ENCODE results near the gene SPOCK3. TPM values are rescaled to one million over a fixed set of nuclear protein-coding genes. Genes with fewer than 3 reads are reported as not detected.
A peak's percentile ranks its signal among the peaks of the same experiment; 100 is the strongest.

The SPOCK3 gene
- polyA plus RNA-seq, 3 donors = 0.31 to 1.9 (median 1.2) TPM

DNA sequence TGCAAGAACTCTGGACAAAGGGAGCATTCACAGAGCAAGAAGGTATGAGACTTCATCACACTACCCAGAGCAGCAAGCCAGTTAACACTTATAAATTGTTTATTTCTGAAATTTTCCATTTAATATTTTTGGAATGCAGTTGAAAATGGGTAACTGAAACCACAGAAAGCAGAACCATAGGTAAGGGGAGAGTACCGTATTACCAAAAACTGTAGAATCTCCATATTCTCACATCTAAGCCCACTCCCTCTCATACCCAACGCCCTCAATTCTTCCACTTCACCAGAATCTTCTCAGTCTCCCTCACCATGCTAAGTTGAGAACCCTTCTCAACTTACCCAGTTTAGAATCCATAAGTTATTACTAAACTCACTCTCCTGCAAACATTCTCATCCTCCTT, 277.8 kb downstream of the SPOCK3 start:
- Mint-ChIP-seq H3K36me3 (no peaks in the 10 kb centered on the region), H3K27me3 (ENCODE audit: low read depth in 3 of 3) (peaks cover 0 to 2% (median 0%) of the 10 kb centered on the region in 3 donors), H3K9me3 (peaks cover 3 to 14% (median 9%) of the 10 kb centered on the region in 7 donors), H3K4me3 (no peak overlapping the region), H3K27ac (no peak overlapping the region), H3K4me1 (no peaks in the 10 kb centered on the region)
- peaks cover 6 to 12% of the 10 kb centered on the region in 2 donors for H3K9me3 ChIP-seq (replicated peaks in 1 of 2; ENCODE audit: control insufficient read depth in 1 of 2, insufficient read depth in 1 of 2, low read length in 2 of 2)
- DNase-seq = no peak
- no peaks in the 10 kb centered on the region for H3K4me1 ChIP-seq (ENCODE audit: control insufficient read depth in 1 of 2, insufficient read depth in 2 of 2, low read length in 2 of 2)
- WGBS (ENCODE audit: insufficient coverage) = 64% methylated on average over 1 of the region's 2 CpGs
- TF ChIP-seq, protein P1, sequence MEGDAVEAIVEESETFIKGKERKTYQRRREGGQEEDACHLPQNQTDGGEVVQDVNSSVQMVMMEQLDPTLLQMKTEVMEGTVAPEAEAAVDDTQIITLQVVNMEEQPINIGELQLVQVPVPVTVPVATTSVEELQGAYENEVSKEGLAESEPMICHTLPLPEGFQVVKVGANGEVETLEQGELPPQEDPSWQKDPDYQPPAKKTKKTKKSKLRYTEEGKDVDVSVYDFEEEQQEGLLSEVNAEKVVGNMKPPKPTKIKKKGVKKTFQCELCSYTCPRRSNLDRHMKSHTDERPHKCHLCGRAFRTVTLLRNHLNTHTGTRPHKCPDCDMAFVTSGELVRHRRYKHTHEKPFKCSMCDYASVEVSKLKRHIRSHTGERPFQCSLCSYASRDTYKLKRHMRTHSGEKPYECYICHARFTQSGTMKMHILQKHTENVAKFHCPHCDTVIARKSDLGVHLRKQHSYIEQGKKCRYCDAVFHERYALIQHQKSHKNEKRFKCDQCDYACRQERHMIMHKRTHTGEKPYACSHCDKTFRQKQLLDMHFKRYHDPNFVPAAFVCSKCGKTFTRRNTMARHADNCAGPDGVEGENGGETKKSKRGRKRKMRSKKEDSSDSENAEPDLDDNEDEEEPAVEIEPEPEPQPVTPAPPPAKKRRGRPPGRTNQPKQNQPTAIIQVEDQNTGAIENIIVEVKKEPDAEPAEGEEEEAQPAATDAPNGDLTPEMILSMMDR (IDR thresholded peaks at IDR 0.05) = no peak
- H2AFZ ChIP-seq (ENCODE audit: insufficient read depth, low read depth, low read length, poor library complexity, severe bottlenecking) = no peak overlapping the region
- intact Hi-C loops (cut with micrococcal nuclease) = no loop called here
- no peaks in the 10 kb centered on the region for H3K27me3 ChIP-seq (ENCODE audit: control insufficient read depth in 2 of 2, insufficient read depth in 2 of 2, low read length in 2 of 2)
- H4K20me1 ChIP-seq (ENCODE audit: insufficient read depth, low read length) = no peaks in the 10 kb centered on the region
- no peak overlapping the region for H3K9ac ChIP-seq (ENCODE audit: insufficient read depth, low read length, poor library complexity, severe bottlenecking)
- H3K36me3 ChIP-seq (replicated peaks in 1 of 2; ENCODE audit: control insufficient read depth in 1 of 2, insufficient read depth in 2 of 2, low read length in 2 of 2) = no peaks in the 10 kb centered on the region
- no peak overlapping the region for H3K4me3 ChIP-seq (replicated peaks in 1 of 3; ENCODE audit: low read depth in 2 of 3, low read length in 3 of 3)
- H3K4me2 ChIP-seq (replicated peaks; ENCODE audit: extremely low read depth, low read length, poor library complexity, severe bottlenecking) = no peak overlapping the region
- H3K79me2 ChIP-seq (ENCODE audit: insufficient read depth, low read length) = no peaks in the 10 kb centered on the region
- H3K27ac ChIP-seq (ENCODE audit: low read depth in 1 of 2, low read length in 2 of 2) = no peak overlapping the region

DNA sequence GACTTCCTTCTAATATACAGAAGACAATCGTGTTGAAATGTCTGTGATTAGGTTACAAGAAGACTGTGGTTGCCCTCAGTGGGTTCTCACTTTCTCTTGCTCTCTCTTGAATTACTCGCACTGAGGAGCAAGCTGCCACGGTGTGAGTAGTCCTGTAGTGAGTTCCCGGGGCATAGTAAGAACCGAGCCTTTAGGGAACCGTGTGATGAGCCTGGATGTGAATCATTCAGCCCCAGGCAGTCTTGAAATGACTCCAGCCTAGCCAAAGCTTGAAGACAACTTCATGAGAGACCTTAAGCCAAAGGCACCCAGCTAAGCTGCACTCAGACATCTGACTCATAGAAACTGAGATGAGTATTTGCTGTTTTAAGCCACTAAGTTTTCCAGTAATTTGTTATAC, 292.7 kb downstream of the SPOCK3 start:
- Histone ChIP-seq H4K20me1 (ENCODE audit: insufficient read depth, low read length) (no peaks in the 10 kb centered on the region), H3K9me3 (replicated peaks in 1 of 2; ENCODE audit: control insufficient read depth in 1 of 2, insufficient read depth in 1 of 2, low read length in 2 of 2) (no peaks in the 10 kb centered on the region), H3K4me3 (replicated peaks in 1 of 3; ENCODE audit: low read depth in 2 of 3, low read length in 3 of 3) (no peak overlapping the region), H3K9ac (ENCODE audit: insufficient read depth, low read length, poor library complexity, severe bottlenecking) (no peak overlapping the region), H3K27ac (ENCODE audit: low read depth in 1 of 2, low read length in 2 of 2) (no peak overlapping the region), H2AFZ (ENCODE audit: insufficient read depth, low read depth, low read length, poor library complexity, severe bottlenecking) (no peak overlapping the region), H3K79me2 (ENCODE audit: insufficient read depth, low read length) (no peaks in the 10 kb centered on the region), H3K4me1 (ENCODE audit: control insufficient read depth in 1 of 2, insufficient read depth in 2 of 2, low read length in 2 of 2) (no peaks in the 10 kb centered on the region), H3K27me3 (ENCODE audit: control insufficient read depth in 2 of 2, insufficient read depth in 2 of 2, low read length in 2 of 2) (no peaks in the 10 kb centered on the region), H3K36me3 (replicated peaks in 1 of 2; ENCODE audit: control insufficient read depth in 1 of 2, insufficient read depth in 2 of 2, low read length in 2 of 2) (no peaks in the 10 kb centered on the region), H3K4me2 (replicated peaks; ENCODE audit: extremely low read depth, low read length, poor library complexity, severe bottlenecking) (no peak overlapping the region)
- intact Hi-C loops (cut with micrococcal nuclease) = no loop called here
- peaks cover 0 to 9% (median 0%) of the 10 kb centered on the region in 7 donors for H3K9me3 Mint-ChIP-seq
- H3K4me1 Mint-ChIP-seq = no peaks in the 10 kb centered on the region
- no peaks in the 10 kb centered on the region for H3K27me3 Mint-ChIP-seq (ENCODE audit: low read depth in 3 of 3)
- WGBS (ENCODE audit: insufficient coverage) = no CpG with 5 or more reads among the region's 6 CpGs
- no peaks in the 10 kb centered on the region for H3K36me3 Mint-ChIP-seq
- TF ChIP-seq, protein P1 (IDR thresholded peaks at IDR 0.05) = no peak
- H3K27ac Mint-ChIP-seq = peak overlapping the region in 2 of 7 donors; percentile 18 to 45
- no peak for DNase-seq
- no peak overlapping the region for H3K4me3 Mint-ChIP-seq

All from CD14-positive monocyte (primary cell).